Measurements from ENCODE around the gene MAPT.

Gene MAPT

DNA sequence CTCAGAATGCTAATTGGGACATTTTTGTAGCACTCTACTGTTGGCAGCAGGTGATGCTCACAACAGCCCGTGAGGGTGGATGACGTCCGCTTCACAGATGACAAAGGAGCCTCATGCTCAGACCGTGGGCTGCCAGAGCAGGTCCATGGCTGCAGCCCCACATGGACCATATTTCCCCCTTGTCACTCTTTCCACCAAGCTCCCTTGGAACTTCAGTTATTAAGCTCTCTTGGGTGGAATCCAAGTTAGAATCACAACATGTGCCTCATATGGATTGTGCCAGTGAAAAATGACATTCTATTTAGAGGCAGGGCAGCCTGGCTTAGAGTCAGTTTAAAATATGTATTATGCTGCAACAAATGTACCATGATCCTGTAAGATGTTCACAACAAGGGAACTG is 71.5 kb downstream of the MAPT start (continued):
- no peak for TF ChIP-seq PATZ1 (CRISPR knock-in tag; IDR thresholded peaks at IDR 0.05; ENCODE audit: borderline replicate concordance)
- no peak for TF ChIP-seq ARNTL (CRISPR knock-in tag; IDR thresholded peaks at IDR 0.05; ENCODE audit: borderline replicate concordance, low read depth)
- no peak for TF ChIP-seq GLIS3 (CRISPR knock-in tag; IDR thresholded peaks at IDR 0.05)
- no peak for TF ChIP-seq ZC3H10 (CRISPR knock-in tag; IDR thresholded peaks at IDR 0.05)
- no peak for TF ChIP-seq PPARA (CRISPR knock-in tag; IDR thresholded peaks at IDR 0.05; ENCODE audit: borderline replicate concordance)

DNA sequence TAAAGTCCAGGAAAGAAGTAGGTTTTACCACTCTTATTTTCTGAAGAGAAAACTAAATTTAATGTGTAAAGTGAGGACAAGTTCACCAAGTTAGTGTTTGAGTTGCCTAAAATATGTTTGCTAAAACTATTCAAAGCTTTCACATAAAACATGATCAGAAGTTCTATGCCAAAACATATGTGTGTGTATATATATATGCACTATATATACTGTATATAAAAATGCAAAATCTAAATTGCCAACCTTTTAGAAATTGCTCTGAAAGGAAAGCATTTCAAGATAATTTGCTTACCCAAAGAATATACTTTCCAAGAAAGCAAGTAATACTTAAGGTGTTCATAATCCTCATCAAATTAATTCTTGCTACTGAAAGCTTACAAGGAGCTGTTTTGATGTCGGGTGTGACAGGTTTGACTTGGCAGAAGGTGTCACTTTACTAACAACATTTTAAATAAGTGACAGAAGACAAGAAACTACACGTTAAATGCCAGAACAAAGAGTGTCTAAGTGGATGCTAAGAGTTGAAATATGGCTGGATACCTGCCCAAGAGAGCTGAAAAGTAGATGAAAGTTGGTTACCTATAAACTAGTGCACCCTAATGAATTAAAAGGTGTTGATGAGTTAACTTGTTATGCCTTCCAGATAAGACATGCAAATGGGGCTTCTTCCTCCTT is 72.4 kb downstream of the MAPT start:
- TF ChIP-seq SNAI2 (CRISPR knock-in tag; IDR thresholded peaks at IDR 0.05): no peak
- TF ChIP-seq, protein P1, sequence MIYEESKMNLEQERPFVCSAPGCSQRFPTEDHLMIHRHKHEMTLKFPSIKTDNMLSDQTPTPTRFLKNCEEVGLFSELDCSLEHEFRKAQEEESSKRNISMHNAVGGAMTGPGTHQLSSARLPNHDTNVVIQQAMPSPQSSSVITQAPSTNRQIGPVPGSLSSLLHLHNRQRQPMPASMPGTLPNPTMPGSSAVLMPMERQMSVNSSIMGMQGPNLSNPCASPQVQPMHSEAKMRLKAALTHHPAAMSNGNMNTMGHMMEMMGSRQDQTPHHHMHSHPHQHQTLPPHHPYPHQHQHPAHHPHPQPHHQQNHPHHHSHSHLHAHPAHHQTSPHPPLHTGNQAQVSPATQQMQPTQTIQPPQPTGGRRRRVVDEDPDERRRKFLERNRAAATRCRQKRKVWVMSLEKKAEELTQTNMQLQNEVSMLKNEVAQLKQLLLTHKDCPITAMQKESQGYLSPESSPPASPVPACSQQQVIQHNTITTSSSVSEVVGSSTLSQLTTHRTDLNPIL (CRISPR knock-in tag; IDR thresholded peaks at IDR 0.05; ENCODE audit: low read depth): no peak
- no peak for TF ChIP-seq RARB (CRISPR knock-in tag; IDR thresholded peaks at IDR 0.05)
- no peak for TF ChIP-seq ZFP30 (CRISPR knock-in tag; IDR thresholded peaks at IDR 0.05)
- TF ChIP-seq, protein P2, sequence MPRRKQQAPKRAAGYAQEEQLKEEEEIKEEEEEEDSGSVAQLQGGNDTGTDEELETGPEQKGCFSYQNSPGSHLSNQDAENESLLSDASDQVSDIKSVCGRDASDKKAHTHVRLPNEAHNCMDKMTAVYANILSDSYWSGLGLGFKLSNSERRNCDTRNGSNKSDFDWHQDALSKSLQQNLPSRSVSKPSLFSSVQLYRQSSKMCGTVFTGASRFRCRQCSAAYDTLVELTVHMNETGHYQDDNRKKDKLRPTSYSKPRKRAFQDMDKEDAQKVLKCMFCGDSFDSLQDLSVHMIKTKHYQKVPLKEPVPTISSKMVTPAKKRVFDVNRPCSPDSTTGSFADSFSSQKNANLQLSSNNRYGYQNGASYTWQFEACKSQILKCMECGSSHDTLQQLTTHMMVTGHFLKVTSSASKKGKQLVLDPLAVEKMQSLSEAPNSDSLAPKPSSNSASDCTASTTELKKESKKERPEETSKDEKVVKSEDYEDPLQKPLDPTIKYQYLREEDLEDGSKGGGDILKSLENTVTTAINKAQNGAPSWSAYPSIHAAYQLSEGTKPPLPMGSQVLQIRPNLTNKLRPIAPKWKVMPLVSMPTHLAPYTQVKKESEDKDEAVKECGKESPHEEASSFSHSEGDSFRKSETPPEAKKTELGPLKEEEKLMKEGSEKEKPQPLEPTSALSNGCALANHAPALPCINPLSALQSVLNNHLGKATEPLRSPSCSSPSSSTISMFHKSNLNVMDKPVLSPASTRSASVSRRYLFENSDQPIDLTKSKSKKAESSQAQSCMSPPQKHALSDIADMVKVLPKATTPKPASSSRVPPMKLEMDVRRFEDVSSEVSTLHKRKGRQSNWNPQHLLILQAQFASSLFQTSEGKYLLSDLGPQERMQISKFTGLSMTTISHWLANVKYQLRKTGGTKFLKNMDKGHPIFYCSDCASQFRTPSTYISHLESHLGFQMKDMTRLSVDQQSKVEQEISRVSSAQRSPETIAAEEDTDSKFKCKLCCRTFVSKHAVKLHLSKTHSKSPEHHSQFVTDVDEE (CRISPR knock-in tag; IDR thresholded peaks at IDR 0.05): no peak
- no peak for TF ChIP-seq ESRRG (CRISPR knock-in tag; IDR thresholded peaks at IDR 0.05)
- TF ChIP-seq ISL1 (CRISPR knock-in tag; IDR thresholded peaks at IDR 0.05): no peak
- TF ChIP-seq TCF4 (CRISPR knock-in tag; IDR thresholded peaks at IDR 0.05; ENCODE audit: borderline replicate concordance): no peak
- no peak for TF ChIP-seq ZC3H10 (CRISPR knock-in tag; IDR thresholded peaks at IDR 0.05)
- TF ChIP-seq BACH2 (CRISPR knock-in tag; IDR thresholded peaks at IDR 0.05; ENCODE audit: borderline replicate concordance): no peak
- no peak for TF ChIP-seq ZNF8 (CRISPR knock-in tag; IDR thresholded peaks at IDR 0.05)
- TF ChIP-seq, protein P3, sequence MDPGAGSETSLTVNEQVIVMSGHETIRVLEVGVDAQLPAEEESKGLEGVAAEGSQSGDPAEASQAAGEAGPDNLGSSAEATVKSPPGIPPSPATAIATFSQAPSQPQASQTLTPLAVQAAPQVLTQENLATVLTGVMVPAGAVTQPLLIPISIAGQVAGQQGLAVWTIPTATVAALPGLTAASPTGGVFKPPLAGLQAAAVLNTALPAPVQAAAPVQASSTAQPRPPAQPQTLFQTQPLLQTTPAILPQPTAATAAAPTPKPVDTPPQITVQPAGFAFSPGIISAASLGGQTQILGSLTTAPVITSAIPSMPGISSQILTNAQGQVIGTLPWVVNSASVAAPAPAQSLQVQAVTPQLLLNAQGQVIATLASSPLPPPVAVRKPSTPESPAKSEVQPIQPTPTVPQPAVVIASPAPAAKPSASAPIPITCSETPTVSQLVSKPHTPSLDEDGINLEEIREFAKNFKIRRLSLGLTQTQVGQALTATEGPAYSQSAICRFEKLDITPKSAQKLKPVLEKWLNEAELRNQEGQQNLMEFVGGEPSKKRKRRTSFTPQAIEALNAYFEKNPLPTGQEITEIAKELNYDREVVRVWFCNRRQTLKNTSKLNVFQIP (CRISPR knock-in tag; IDR thresholded peaks at IDR 0.05; ENCODE audit: borderline replicate concordance, low read depth): no peak
- TF ChIP-seq, protein P4, sequence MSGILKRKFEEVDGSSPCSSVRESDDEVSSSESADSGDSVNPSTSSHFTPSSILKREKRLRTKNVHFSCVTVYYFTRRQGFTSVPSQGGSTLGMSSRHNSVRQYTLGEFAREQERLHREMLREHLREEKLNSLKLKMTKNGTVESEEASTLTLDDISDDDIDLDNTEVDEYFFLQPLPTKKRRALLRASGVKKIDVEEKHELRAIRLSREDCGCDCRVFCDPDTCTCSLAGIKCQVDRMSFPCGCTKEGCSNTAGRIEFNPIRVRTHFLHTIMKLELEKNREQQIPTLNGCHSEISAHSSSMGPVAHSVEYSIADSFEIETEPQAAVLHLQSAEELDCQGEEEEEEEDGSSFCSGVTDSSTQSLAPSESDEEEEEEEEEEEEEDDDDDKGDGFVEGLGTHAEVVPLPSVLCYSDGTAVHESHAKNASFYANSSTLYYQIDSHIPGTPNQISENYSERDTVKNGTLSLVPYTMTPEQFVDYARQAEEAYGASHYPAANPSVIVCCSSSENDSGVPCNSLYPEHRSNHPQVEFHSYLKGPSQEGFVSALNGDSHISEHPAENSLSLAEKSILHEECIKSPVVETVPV (CRISPR knock-in tag; IDR thresholded peaks at IDR 0.05): no peak
- TF ChIP-seq ZNF70 (CRISPR knock-in tag; IDR thresholded peaks at IDR 0.05): no peak
- TF ChIP-seq PATZ1 (CRISPR knock-in tag; IDR thresholded peaks at IDR 0.05; ENCODE audit: borderline replicate concordance): no peak
- ATAC-seq: no peak

DNA sequence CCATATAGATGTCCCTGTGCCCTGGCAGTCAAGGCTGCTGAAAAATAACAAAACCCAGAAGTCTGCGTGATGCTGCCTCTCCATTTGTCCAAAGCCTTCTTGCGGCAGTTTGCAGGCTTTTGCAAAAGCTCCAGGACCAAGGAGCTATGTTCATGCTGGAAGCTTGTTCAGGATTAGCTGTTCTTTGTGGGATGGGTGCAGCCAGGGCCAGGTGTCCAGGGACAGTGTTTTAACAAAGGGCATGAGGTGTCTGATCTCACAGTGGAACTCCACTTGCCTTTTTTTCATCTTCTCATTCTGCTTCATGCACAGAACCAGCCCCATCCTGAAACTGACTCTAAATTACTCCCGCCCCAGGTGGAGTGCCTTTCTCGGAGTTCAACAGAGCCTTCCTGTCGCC is 73.0 kb downstream of the MAPT start:
- no peak for TF ChIP-seq TCF4 (CRISPR knock-in tag; IDR thresholded peaks at IDR 0.05; ENCODE audit: borderline replicate concordance)
- TF ChIP-seq RARB (CRISPR knock-in tag; IDR thresholded peaks at IDR 0.05): no peak
- no peak for TF ChIP-seq ZNF8 (CRISPR knock-in tag; IDR thresholded peaks at IDR 0.05)
- no peak for ATAC-seq

Measured in SK-N-SH treated with all-trans-retinoic acid at 6 μM for 48 hours (cell line).